IMR-90 (cell line): ENCODE measurements around the gene TTC3. TPM values are rescaled to one million over a fixed set of nuclear protein-coding genes. Genes with fewer than 3 reads are reported as not detected.

Source experiments
- ATAC-seq: fragments of 200-7000 bp; cut with Tn5 transposase; 2 replicates; pipeline ENCODE4 v1.9.1; 2020; ENCODE audit warnings: low read depth, mild to moderate bottlenecking, moderate library complexity
- BruUV-seq: library from RNA; stranded (reverse); fragments of 400-500 nt; replicated peaks from 2 replicates; lab custom pipeline; 2021; lab: Mats Ljungman, UMichigan
- CTCF ChIA-PET: fragments of 300-600 bp; formaldehyde crosslinking; extraction: SDS; loops from one replicate; lab custom pipeline; 2021; ENCODE audit warnings: antibody characterized with exemption; lab: Yijun Ruan, JAX
- POLR2A ChIA-PET: fragments of 300-600 bp; sonication (Branson Sonifier 250); formaldehyde crosslinking; loops from one replicate; lab custom pipeline; 2022; ENCODE audit warnings: antibody characterized with exemption; ENCODE audit not compliant: unreplicated experiment; lab: Charles Lee
- DNase-seq: peaks from one replicate; pipeline ENCODE4 v3.0.0; 2013
- H2AFZ ChIP-seq: replicated peaks from 2 replicates; pipeline ENCODE3; 2013; ENCODE audit warnings: low read length, mild to moderate bottlenecking; ENCODE audit not compliant: poor library complexity
- H2AK5ac ChIP-seq: 2 replicates; pipeline ENCODE4 v1.6.1; 2013; ENCODE audit warnings: low read depth, low read length, inconsistent platforms
- H2AK9ac ChIP-seq: replicated peaks from 2 replicates; pipeline ENCODE3; 2013; ENCODE audit warnings: mild to moderate bottlenecking, low read depth, low read length, moderate library complexity; ENCODE audit not compliant: poor library complexity
- H2BK120ac ChIP-seq: 2 replicates; pipeline ENCODE4 v1.6.1; 2013; ENCODE audit warnings: low read depth, low read length, inconsistent platforms
- H2BK15ac ChIP-seq: 3 replicates; pipeline ENCODE4 v1.6.1; 2013; ENCODE audit warnings: low read depth, low read length, inconsistent platforms
- H2BK20ac ChIP-seq: 2 replicates; pipeline ENCODE4 v1.6.1; 2013; ENCODE audit warnings: low read depth, mild to moderate bottlenecking, inconsistent platforms, low read length, moderate library complexity
- H2BK5ac ChIP-seq: 2 replicates; pipeline ENCODE4 v1.6.1; 2013; ENCODE audit warnings: mild to moderate bottlenecking, low read depth, low read length, inconsistent platforms; ENCODE audit not compliant: poor library complexity, severe bottlenecking
- H3K14ac ChIP-seq: replicated peaks from 2 replicates; pipeline ENCODE4 v1.6.1; 2013; ENCODE audit warnings: low read depth, low read length, inconsistent platforms
- H3K18ac ChIP-seq: 2 replicates; pipeline ENCODE4 v1.6.1; 2013; ENCODE audit warnings: low read depth, low read length, control low read depth
- H3K23ac ChIP-seq: 2 replicates; pipeline ENCODE4 v1.6.1; 2013; ENCODE audit warnings: low read depth, low read length, inconsistent platforms
- H3K27ac ChIP-seq: 2 replicates; pipeline ENCODE4 v1.5.1; 2013; ENCODE audit warnings: mild to moderate bottlenecking, control low read depth, low read length; ENCODE audit not compliant: insufficient read depth
- H3K27me3 ChIP-seq: 2 replicates; pipeline ENCODE4 v1.6.1; 2013; ENCODE audit warnings: low read length; ENCODE audit not compliant: control insufficient read depth, insufficient read depth
- H3K36me3 ChIP-seq: 2 replicates; pipeline ENCODE4 v1.6.1; 2013; ENCODE audit warnings: low read length, mixed read lengths; ENCODE audit not compliant: control insufficient read depth, insufficient read depth
- H3K4ac ChIP-seq: 2 replicates; pipeline ENCODE4 v1.6.1; 2013; ENCODE audit warnings: low read depth, low read length, inconsistent platforms
- H3K4me1 ChIP-seq: 2 replicates; pipeline ENCODE4 v1.6.1; 2013; ENCODE audit warnings: low read length, mixed read lengths; ENCODE audit not compliant: control insufficient read depth, insufficient read depth
- H3K4me2 ChIP-seq: 2 replicates; pipeline ENCODE4 v1.6.1; 2013; ENCODE audit warnings: low read depth, mild to moderate bottlenecking, control low read depth, low read length, moderate library complexity
- H3K4me3 ChIP-seq: 2 replicates; pipeline ENCODE4 v1.5.1; 2013; ENCODE audit warnings: low read depth, mild to moderate bottlenecking, control low read depth, low read length, moderate library complexity; ENCODE audit not compliant: insufficient read depth
- H3K56ac ChIP-seq: 2 replicates; pipeline ENCODE4 v1.6.1; 2013; ENCODE audit warnings: low read length, inconsistent platforms; ENCODE audit not compliant: insufficient read depth; ENCODE audit errors: extremely low read depth
- H3K79me1 ChIP-seq, 2 experiments: 2 replicates each; pipeline ENCODE4 v1.6.1; 2013; ENCODE audit warnings: low read length in 2 of 2, inconsistent platforms in 1 of 2, low read depth in 1 of 2
- H3K9ac ChIP-seq: 2 replicates; pipeline ENCODE4 v1.6.1; 2013; ENCODE audit warnings: low read depth, low read length, control low read depth
- H3K9me1 ChIP-seq: 2 replicates; pipeline ENCODE4 v1.6.1; 2013; ENCODE audit warnings: low read length, inconsistent platforms; ENCODE audit not compliant: insufficient read depth
- H3K9me3 ChIP-seq: 2 replicates; pipeline ENCODE4 v1.6.1; 2013; ENCODE audit warnings: low read length; ENCODE audit not compliant: control insufficient read depth, insufficient read depth
- H4K20me1 ChIP-seq: 2 replicates; pipeline ENCODE4 v1.6.1; 2013; ENCODE audit warnings: low read length, inconsistent platforms; ENCODE audit not compliant: insufficient read depth
- H4K5ac ChIP-seq: 2 replicates; pipeline ENCODE4 v1.6.1; 2013; ENCODE audit warnings: mild to moderate bottlenecking, low read depth, low read length, control low read depth
- H4K8ac ChIP-seq, 2 experiments: 2 replicates each; pipeline ENCODE4 v1.6.1; 2013; ENCODE audit warnings: low read depth in 2 of 2, low read length in 2 of 2, control low read depth in 1 of 2, inconsistent platforms in 1 of 2
- H4K91ac ChIP-seq: 2 replicates; pipeline ENCODE4 v1.6.1; 2013; ENCODE audit warnings: low read depth, low read length, inconsistent platforms; ENCODE audit not compliant: insufficient read depth
- BHLHE40 ChIP-seq: fragments of 150-350 bp; IDR thresholded peaks from 2 replicates; pipeline ENCODE4 v1.6.1; 2016; ENCODE audit warnings: mild to moderate bottlenecking, low read depth, low read length
- CEBPB ChIP-seq: IDR thresholded peaks from 2 replicates; pipeline ENCODE4 v1.6.1; 2012; ENCODE audit warnings: low read depth, low read length, improper control_type of control experiment
- CHD1 ChIP-seq: IDR thresholded peaks from 2 replicates; pipeline ENCODE4 v1.6.1; 2012; ENCODE audit warnings: low read depth, low read length, improper control_type of control experiment
- CTCF ChIP-seq: conservative IDR thresholded peaks from 2 replicates; pipeline ENCODE4 v1.5.1; 2012; ENCODE audit warnings: mild to moderate bottlenecking, low read depth, low read length, improper control_type of control experiment
- ELK1 ChIP-seq: fragments of 150-350 bp; IDR thresholded peaks from 2 replicates; pipeline ENCODE4 v1.6.1; 2016; ENCODE audit warnings: low read depth, mild to moderate bottlenecking, low read length, moderate library complexity, borderline replicate concordance
- FOS ChIP-seq: fragments of 150-350 bp; IDR thresholded peaks from 2 replicates; pipeline ENCODE4 v1.6.1; 2016; ENCODE audit warnings: low read depth, low read length
- MAFK ChIP-seq: IDR thresholded peaks from 2 replicates; pipeline ENCODE4 v1.6.1; 2012; ENCODE audit warnings: low read depth, low read length, improper control_type of control experiment
- MAZ ChIP-seq: IDR thresholded peaks from 2 replicates; pipeline ENCODE4 v1.6.1; 2012; ENCODE audit warnings: low read depth, mild to moderate bottlenecking, low read length, improper control_type of control experiment, moderate library complexity, borderline replicate concordance
- MXI1 ChIP-seq: IDR thresholded peaks from 2 replicates; pipeline ENCODE4 v1.6.1; 2012; ENCODE audit warnings: low read depth, mild to moderate bottlenecking, low read length, moderate library complexity, borderline replicate concordance
- NFE2L2 ChIP-seq: fragments of 150-350 bp; IDR thresholded peaks from 2 replicates; pipeline ENCODE4 v1.6.1; 2016; ENCODE audit warnings: low read depth, mild to moderate bottlenecking, low read length
- POLR2A ChIP-seq: IDR thresholded peaks from 2 replicates; pipeline ENCODE4 v1.6.1; 2012; ENCODE audit warnings: mild to moderate bottlenecking, low read depth, low read length
- RAD21 ChIP-seq: IDR thresholded peaks from 2 replicates; pipeline ENCODE4 v1.6.1; 2012; ENCODE audit warnings: low read length, improper control_type of control experiment
- RCOR1 ChIP-seq: IDR thresholded peaks from 2 replicates; pipeline ENCODE4 v1.6.1; 2012; ENCODE audit warnings: mild to moderate bottlenecking, low read length, improper control_type of control experiment; ENCODE audit not compliant: insufficient replicate concordance
- RFX5 ChIP-seq: IDR thresholded peaks from 2 replicates; pipeline ENCODE4 v1.8.0; 2012; ENCODE audit warnings: low read depth, mild to moderate bottlenecking, low read length, moderate library complexity
- SMC3 ChIP-seq: fragments of 150-350 bp; IDR thresholded peaks from 2 replicates; pipeline ENCODE4 v1.6.1; 2016; ENCODE audit warnings: low read depth, mild to moderate bottlenecking, antibody characterized with exemption, low read length, moderate library complexity
- USF2 ChIP-seq: fragments of 150-350 bp; IDR thresholded peaks from 2 replicates; pipeline ENCODE4 v1.6.1; 2017; ENCODE audit warnings: mild to moderate bottlenecking, antibody characterized with exemption, low read length, low read depth
- dilution Hi-C: fragments of 300-500 bp; cut with HindIII; formaldehyde crosslinking; loops from one replicate; pipeline ENCODE4 v1.14.3; 2018; ENCODE audit warnings: low sequenced_read_pairs; ENCODE audit not compliant: unreplicated experiment
- in situ Hi-C: fragments of 300-500 bp; cut with MboI; formaldehyde crosslinking; loops from 3 replicates; pipeline ENCODE4 v1.14.3; 2019; ENCODE audit warnings: low sequenced_read_pairs, inconsistent platforms, mixed read lengths
- intact Hi-C: fragments of 100-400 bp; cut with micrococcal nuclease; formaldehyde crosslinking; loops from 2 replicates; pipeline ENCODE4 v1.10.0; 2022
- polyA plus RNA-seq, 3 experiments: library from polyadenylated mRNA; depleted of rRNA; stranded (reverse); fragments of >200 nt; gene quantifications; 2 replicates each; pipeline ENCODE4 v1.2.3, GENCODE V29; 2012; ENCODE audit warnings: low replicate concordance in 1 of 3
- total RNA-seq: library from RNA; depleted of rRNA; stranded (reverse); fragments of >200 nt; gene quantifications from 2 replicates; pipeline ENCODE4 v1.2.3, GENCODE V29; 2012

TTC3 gene
- total and polyA plus RNA-seq, 2 of the 4 experiments (the other 2 are of a cell fraction), result 96.7 to 293 TPM

- ChIA-PET CTCF (no interaction called here), POLR2A (no interaction called here)
- intact Hi-C loops, result no loop called here
- no TSS peak for BruUV-seq
- Histone ChIP-seq H4K8ac (no peak overlapping the region), H3K4me2 (no peak overlapping the region), H4K5ac (no peak overlapping the region), H4K20me1 (peaks cover 3% of the 10 kb centered on the region; the same call in 1 of the 2 replicates), H2AK9ac (no peak overlapping the region), H3K4me3 (no peak overlapping the region), H2BK15ac (no peak overlapping the region), H2BK5ac (no peak overlapping the region), H2AFZ (no peak overlapping the region), H3K56ac (no peak overlapping the region), H2AK5ac (no peak overlapping the region), H3K14ac (no peak overlapping the region), H3K23ac (no peak overlapping the region), H3K4me1 (peaks cover 2% of the 10 kb centered on the region; the same call in 1 of the 2 replicates), H2BK20ac (no peak overlapping the region), H3K9ac (no peak overlapping the region), H3K4ac (no peak overlapping the region), H3K36me3 (peaks cover 43% of the 10 kb centered on the region), H3K27ac (no peak overlapping the region), H4K91ac (no peak overlapping the region), H2BK120ac (no peak overlapping the region), H3K79me1 (peaks cover 2 to 17% of the 10 kb centered on the region in 2 experiments; a peak in 3 of 4 replicates), H3K9me3 (peaks cover 8% of the 10 kb centered on the region), H3K9me1 (peaks cover 7% of the 10 kb centered on the region), H3K27me3 (no peaks in the 10 kb centered on the region), H3K18ac (no peak overlapping the region)
- no peak for DNase-seq
- ATAC-seq, result no peak
- in situ Hi-C loops, result no loop called here
- TF ChIP-seq MAZ, result no peak
- TF ChIP-seq ELK1, result no peak
- TF ChIP-seq MXI1, result no peak
- TF ChIP-seq POLR2A, result no peak
- no peak for TF ChIP-seq RCOR1
- no peak for TF ChIP-seq CHD1
- no peak for TF ChIP-seq RAD21
- no peak for TF ChIP-seq MAFK
- TF ChIP-seq CEBPB, result no peak
- TF ChIP-seq SMC3, result no peak
- no peak for TF ChIP-seq CTCF
- no peak for TF ChIP-seq USF2
- TF ChIP-seq FOS, result no peak
- TF ChIP-seq BHLHE40, result no peak
- no peak for TF ChIP-seq RFX5
- TF ChIP-seq NFE2L2, result no peak
- dilution Hi-C loops, result no loop called here
Observed at GRCh38 chr21:37136744-37137143, 63.7 kb downstream of the TTC3 start.
